ENCODE measurements around the gene ATXN7L1. TPM values are rescaled to one million over a fixed set of nuclear protein-coding genes. Genes with fewer than 3 reads are reported as not detected.
A peak's percentile ranks its signal among the peaks of the same experiment; 100 is the strongest.

Gene ATXN7L1
- total and polyA plus RNA-seq, 8 donors = 2.3 to 9.3 (median 5.0) TPM

DNA sequence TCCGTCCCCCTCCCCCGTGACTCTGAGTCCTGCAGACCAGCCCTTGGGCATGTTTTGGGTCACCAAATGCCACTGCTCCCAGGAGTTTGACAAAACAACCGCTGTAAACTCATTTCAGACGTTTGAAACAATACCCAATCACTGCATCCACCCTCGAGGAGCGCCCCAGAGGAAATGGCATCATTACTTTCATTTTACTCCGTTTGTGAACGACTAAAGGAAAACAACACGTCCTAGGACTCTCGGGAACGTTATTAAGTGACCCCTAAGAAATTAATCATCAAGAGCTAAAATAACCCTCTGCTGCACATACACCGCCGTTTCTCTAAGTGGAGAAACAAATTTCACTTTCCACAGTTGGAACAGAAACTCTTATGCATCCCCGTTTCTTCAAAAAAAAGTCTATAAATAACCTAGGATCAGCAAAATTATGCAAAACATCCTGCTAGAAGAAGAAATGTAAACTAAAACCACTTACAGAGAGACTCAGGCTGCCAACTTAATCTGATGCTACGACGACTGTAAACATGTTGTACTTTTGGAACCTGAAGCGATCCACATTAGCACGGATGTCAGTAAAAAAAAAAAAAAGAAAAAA is 185.2 kb downstream of the ATXN7L1 start:
- H3K4me1 ChIP-seq = peaks cover 0 to 3% (median 0%) of the 10 kb centered on the region in 3 donors
- peak overlapping the region; percentile 3 to 40 (median 26) for H3K4me3 ChIP-seq
- WGBS, 2 donors = 9 to 10% methylated on average over 18 of the region's 18 CpGs
- no peak for FAIRE-seq
- no peak for DNase-seq
- ATAC-seq = peak; percentile 18 to 60 (median 38)
- peak overlapping the region in 2 of 4 donors; percentile 14 to 47 for H3K27ac ChIP-seq
- H3K36me3 ChIP-seq = no peaks in the 10 kb centered on the region
- H3K9me3 ChIP-seq = no peaks in the 10 kb centered on the region
- intact Hi-C loops (cut with DNase I) = no loop called here
- no peaks in the 10 kb centered on the region for H3K27me3 ChIP-seq
- TF ChIP-seq, protein P1, sequence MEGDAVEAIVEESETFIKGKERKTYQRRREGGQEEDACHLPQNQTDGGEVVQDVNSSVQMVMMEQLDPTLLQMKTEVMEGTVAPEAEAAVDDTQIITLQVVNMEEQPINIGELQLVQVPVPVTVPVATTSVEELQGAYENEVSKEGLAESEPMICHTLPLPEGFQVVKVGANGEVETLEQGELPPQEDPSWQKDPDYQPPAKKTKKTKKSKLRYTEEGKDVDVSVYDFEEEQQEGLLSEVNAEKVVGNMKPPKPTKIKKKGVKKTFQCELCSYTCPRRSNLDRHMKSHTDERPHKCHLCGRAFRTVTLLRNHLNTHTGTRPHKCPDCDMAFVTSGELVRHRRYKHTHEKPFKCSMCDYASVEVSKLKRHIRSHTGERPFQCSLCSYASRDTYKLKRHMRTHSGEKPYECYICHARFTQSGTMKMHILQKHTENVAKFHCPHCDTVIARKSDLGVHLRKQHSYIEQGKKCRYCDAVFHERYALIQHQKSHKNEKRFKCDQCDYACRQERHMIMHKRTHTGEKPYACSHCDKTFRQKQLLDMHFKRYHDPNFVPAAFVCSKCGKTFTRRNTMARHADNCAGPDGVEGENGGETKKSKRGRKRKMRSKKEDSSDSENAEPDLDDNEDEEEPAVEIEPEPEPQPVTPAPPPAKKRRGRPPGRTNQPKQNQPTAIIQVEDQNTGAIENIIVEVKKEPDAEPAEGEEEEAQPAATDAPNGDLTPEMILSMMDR (IDR thresholded peaks at IDR 0.05) = no peak

- H3K4me3 ChIP-seq = no peak overlapping the region
- no peak for ATAC-seq
- peaks cover 0 to 3% (median 0%) of the 10 kb centered on the region in 3 donors for H3K4me1 ChIP-seq
Measured at GRCh38 chr7:105690325-105690945, 186.0 kb downstream of the ATXN7L1 start.

GRCh38 chr7:105689067-105689819 is 187.2 kb downstream of the ATXN7L1 start:
- FAIRE-seq = no peak
- no peak for ATAC-seq
- H3K27ac ChIP-seq = no peak overlapping the region
- WGBS, 2 donors = 80 to 87% methylated on average over 12 to 13 of the region's 13 CpGs
- no peaks in the 10 kb centered on the region for H3K9me3 ChIP-seq
- DNase-seq = no peak
- no peak overlapping the region for H3K4me3 ChIP-seq
- intact Hi-C loops (cut with DNase I) = no loop called here
- H3K27me3 ChIP-seq = no peaks in the 10 kb centered on the region
- H3K4me1 ChIP-seq = peaks cover 0 to 3% (median 0%) of the 10 kb centered on the region in 3 donors
- H3K36me3 ChIP-seq = no peaks in the 10 kb centered on the region
- TF ChIP-seq, protein P1 (IDR thresholded peaks at IDR 0.05) = no peak

More at GRCh38 chr7:105690325-105690945, 186.0 kb downstream of the ATXN7L1 start:
- Histone ChIP-seq H3K36me3 (no peaks in the 10 kb centered on the region), H3K9me3 (no peaks in the 10 kb centered on the region), H3K27ac (no peak overlapping the region), H3K27me3 (no peaks in the 10 kb centered on the region)
- WGBS, 2 donors = 95 to 96% methylated on average over 17 of the region's 17 CpGs
- FAIRE-seq (no peak), DNase-seq (no peak)
- TF ChIP-seq, protein P1 (IDR thresholded peaks at IDR 0.05) = no peak
- intact Hi-C loops (cut with DNase I) = no loop called here

GRCh38 chr7:105688617-105689016 is 187.8 kb downstream of the ATXN7L1 start:
- Histone ChIP-seq H3K4me3 (no peak overlapping the region), H3K27me3 (no peaks in the 10 kb centered on the region), H3K9me3 (no peaks in the 10 kb centered on the region), H3K36me3 (no peaks in the 10 kb centered on the region), H3K27ac (no peak overlapping the region), H3K4me1 (peaks cover 0 to 3% (median 0%) of the 10 kb centered on the region in 3 donors)
- TF ChIP-seq, protein P1 (IDR thresholded peaks at IDR 0.05) = no peak
- 70 to 85% methylated on average over 5 of the region's 5 CpGs for WGBS, 2 donors
- DNase-seq (no peak), ATAC-seq (no peak), FAIRE-seq (no peak)
- intact Hi-C loops (cut with DNase I) = no loop called here
